Measurements from ENCODE around the gene BRF1. TPM values are rescaled to one million over a fixed set of nuclear protein-coding genes. Genes with fewer than 3 reads are reported as not detected.

BRF1 gene
- total RNA-seq, 2 experiments from 2014 or later: 32.2 to 51.8 TPM

DNA sequence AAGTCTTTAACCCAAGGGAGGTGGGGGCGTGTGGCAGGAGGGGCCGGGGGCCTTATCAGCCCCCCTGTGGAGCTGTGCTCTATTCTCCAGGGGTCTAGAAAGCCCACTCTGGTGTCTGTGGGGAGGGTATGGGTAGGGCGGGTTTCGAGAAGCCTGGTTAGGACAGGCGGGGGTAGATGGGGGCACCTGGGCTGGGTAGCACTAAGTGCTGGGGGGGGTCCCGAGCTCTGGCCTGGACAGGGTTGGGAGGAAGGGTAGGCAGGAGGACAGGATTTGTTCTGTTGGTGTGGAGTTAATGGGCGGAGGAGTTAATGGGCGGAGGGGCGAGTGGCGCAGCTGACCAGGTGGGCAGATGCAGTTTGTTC is 15.8 kb upstream of the BRF1 start:
- no peak for DNase-seq
- no peak for ATAC-seq
- no peaks in the 10 kb centered on the region for H3K9me3 Mint-ChIP-seq (ENCODE audit: low read depth)
- no peak overlapping the region for H3K27ac Mint-ChIP-seq
- no peaks in the 10 kb centered on the region for H3K36me3 Mint-ChIP-seq
- no peaks in the 10 kb centered on the region for H3K27me3 Mint-ChIP-seq
- H3K4me3 Mint-ChIP-seq: peak overlapping the region; percentile 26
- CTCF ChIA-PET: interaction anchor here (1.1 to 2.1 kb wide), 2 partner anchors 173 to 226 kb away, joined by 3 to 5 read pairs; no protein-coding TSS in a partner anchor
- peaks cover 35% of the 10 kb centered on the region for H3K4me1 Mint-ChIP-seq

DNA sequence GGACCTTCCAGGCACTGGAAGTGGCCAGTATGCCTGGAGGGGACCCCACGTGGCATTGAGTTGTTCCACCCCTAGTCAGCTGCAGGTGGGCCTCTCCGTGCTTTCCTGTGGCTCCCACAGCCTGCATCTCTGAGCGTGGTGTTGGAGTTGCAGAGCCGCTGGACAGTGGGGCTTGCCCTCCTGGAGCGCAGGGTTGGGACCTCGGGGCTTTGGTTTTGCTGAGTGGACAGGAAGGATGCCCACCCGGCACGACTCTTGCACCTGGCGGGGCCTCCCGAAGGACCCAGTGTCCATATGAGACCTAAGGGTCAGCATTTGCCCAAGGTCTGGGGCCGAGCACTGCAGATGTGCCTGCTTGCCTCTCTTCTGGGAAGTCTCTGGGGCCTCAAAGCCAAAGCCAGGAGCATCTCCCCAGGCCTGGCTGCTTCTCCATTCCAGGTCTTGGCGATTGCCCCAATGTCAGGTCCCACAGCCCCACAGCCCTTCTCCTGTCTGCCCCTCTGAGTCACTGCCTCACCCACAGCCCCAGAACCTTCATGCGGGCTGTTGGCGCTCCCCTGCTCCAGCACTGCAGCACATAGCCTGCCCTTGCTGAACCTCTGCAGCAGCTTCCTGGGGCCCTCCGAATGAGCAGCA is 15.3 kb upstream of the BRF1 start:
- peaks cover 35% of the 10 kb centered on the region for H3K4me1 Mint-ChIP-seq
- H3K36me3 Mint-ChIP-seq: no peaks in the 10 kb centered on the region
- CTCF ChIA-PET: interaction anchor here (0.7 to 1.1 kb wide), 3 partner anchors 15 to 226 kb away, joined by 3 to 4 read pairs (median 3); no protein-coding TSS in a partner anchor
- H3K9me3 Mint-ChIP-seq (ENCODE audit: low read depth): no peaks in the 10 kb centered on the region
- H3K27ac Mint-ChIP-seq: no peak overlapping the region
- ATAC-seq (no peak), DNase-seq (no peak)
- H3K27me3 Mint-ChIP-seq: no peaks in the 10 kb centered on the region
- peak overlapping the region; percentile 76 for H3K4me3 Mint-ChIP-seq

DNA sequence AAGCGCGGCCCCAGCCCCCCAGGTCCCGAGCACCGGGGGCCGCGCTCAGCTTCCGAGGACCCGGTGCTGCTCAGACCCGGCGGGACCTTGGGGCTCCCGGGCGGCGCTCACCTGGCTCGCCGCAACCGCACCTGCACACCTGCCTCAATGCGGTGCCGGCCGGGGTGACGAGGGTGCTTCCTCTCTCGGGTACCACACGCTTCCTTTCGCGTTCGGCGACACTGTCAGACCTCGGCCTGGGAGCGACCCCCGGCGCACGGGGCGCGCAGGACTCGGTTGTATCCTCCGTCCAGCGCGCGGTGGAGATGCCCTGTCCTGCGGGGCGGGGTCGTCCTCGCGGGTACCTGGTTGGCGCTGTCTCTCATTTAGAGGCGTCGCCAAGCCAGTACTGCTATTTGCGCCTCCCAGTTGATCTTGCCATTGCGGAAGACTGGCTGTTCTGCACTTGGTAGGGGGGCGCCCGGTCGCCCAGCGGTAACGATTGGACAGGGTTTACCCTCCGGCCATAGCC is 14.5 kb upstream of the BRF1 start:
- H3K4me3 Mint-ChIP-seq: peak overlapping the region; percentile 76
- no peaks in the 10 kb centered on the region for H3K9me3 Mint-ChIP-seq (ENCODE audit: low read depth)
- ATAC-seq (no peak), DNase-seq (peak; percentile 60)
- no peaks in the 10 kb centered on the region for H3K36me3 Mint-ChIP-seq
- CTCF ChIA-PET: interaction anchor here (0.7 to 2.3 kb wide), 5 partner anchors 9 to 174 kb away, joined by 3 to 13 read pairs (median 5); partner anchors contain the start of gene BRF1
- H3K27ac Mint-ChIP-seq: peak overlapping the region; percentile 52
- peaks cover 35% of the 10 kb centered on the region for H3K4me1 Mint-ChIP-seq
- H3K27me3 Mint-ChIP-seq: no peaks in the 10 kb centered on the region

DNA sequence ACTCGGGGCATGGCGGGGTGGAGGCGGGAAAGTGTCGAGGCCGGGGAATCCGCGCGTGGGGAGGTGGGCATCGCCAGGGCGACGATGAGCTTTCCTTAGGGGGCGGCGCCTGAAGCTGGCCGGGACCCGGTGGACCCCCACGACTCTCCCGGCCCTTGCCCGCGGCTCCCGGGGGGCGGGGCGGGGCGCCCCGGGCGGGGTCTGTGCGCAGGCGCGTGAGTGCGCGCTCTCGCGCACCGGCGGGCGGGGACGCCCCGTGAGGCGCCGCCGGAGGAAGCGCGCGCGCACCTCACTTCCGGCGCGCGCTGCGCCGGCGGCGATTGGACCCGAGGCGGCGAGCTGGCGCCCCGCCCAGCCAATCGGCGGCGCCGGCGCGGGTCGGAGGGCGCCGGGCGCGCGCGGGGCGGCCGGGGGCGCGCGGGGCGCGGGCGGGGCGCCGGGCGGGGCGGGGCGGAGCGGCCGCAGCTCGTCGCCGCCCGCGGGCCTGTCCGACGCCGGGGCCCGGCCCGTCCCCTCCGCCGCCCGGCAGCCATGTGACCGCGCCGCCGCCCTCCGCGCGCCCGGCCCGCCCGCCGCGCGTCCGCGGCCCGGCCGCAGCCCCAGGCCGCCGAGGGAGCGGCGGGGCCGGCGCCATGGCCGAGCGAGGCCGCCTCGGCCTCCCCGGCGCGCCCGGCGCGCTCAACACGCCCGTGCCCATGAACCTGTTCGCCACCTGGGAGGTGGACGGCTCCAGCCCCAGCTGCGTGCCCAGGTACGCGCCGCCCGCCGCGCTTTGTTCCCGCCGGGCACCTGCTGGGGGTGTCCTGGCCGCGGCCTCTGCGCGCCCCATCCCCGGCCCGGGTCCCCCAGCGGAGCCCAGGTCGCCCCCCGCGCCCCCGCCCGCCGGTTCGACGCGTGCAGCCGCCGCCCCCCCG is 13.7 kb upstream of the BRF1 start, which contains the start of gene PACS2:
PACS2 (plus strand) TSS at position 462 of the 914 bp plus-strand sequence; CDS start at position 633, 171 bp downstream.
- CTCF ChIA-PET: interaction anchor here (0.6 to 2.3 kb wide), 8 partner anchors 9 to 224 kb away, joined by 3 to 13 read pairs (median 4); partner anchors contain the start of gene BRF1
- ATAC-seq (peak; percentile 88), DNase-seq (peak; percentile 77)
- Mint-ChIP-seq H3K36me3 (no peaks in the 10 kb centered on the region), H3K4me3 (peak within 1 kb of the TSS; percentile 76), H3K9me3 (ENCODE audit: low read depth) (no peaks in the 10 kb centered on the region), H3K4me1 (peaks cover 34% of the 10 kb centered on the region), H3K27me3 (no peaks in the 10 kb centered on the region), H3K27ac (peak within 1 kb of the TSS; percentile 62)

DNA sequence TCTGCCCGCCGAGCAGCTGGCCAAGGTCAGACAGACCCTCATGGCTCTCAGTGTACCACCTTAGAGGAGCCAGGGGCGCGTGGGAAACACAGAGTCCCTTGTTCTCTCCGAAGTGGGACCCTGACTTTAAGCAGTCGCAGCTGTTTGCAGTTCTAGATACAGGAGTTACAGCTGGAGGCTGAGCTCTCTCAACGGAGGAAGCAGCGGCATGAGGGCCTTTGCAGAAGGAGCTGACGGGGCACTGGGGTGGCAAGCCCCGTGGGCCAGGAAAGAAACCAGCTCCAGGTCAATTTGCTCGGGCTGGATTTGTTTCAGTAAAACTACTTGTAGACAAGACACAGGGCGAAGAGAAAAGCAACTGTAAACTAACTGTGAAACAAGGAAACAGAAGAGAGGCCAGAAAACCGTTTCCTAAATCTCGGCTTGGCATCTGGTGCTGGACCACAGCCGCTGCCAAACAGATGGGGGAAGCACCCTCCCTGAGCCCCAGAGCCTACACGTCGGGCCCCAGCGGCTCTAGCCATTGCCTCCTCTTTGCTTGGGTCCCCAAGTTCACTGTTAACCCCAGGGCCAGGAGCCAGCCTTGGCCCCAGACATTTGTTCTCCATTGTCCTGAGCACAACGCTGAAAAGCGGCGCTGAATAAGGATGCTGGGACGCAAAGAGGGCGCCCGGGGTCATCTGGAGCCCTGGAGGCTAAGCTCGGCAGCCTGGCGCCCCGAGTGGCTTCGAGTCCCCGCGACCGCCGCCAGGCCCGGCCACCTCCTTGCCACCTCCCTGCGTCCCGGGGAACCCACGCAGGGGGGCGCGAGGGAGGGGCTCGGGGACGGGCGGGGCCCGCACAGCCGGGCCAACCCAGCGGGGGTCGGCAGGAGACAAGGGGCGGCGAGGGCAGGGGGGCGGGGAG is 12.8 kb upstream of the BRF1 start:
- ATAC-seq: peak; percentile 36
- H3K36me3 Mint-ChIP-seq: no peaks in the 10 kb centered on the region

DNA sequence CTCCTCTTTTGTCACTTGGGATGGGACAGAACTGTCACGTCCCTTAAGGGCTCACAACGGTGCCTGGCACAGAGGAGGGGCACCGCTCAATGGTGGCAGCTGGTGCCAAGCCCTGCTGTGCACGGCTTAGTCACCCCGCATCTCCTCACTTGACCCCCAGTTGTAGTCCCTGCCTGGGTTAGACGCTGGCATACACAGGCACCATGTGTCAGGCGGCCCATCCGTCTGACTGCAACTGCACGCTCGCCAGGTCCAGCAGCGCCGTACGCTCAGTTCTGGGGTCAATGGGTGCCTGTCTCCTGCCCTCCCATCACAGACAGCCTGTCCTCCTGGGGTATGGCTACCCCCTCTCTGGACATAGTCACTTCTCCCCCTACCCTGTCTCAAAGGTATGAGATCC is 12.2 kb upstream of the BRF1 start:
- H3K4me3 Mint-ChIP-seq: no peak overlapping the region
- CTCF ChIA-PET: interaction anchor here (2.1 to 2.3 kb wide), 2 partner anchors 12 to 39 kb away, joined by 9 to 13 read pairs; partner anchors contain the start of gene BRF1
- H3K27me3 Mint-ChIP-seq: no peaks in the 10 kb centered on the region
- ATAC-seq (no peak), DNase-seq (no peak)
- H3K36me3 Mint-ChIP-seq: no peaks in the 10 kb centered on the region
- peaks cover 30% of the 10 kb centered on the region for H3K4me1 Mint-ChIP-seq
- H3K9me3 Mint-ChIP-seq (ENCODE audit: low read depth): no peaks in the 10 kb centered on the region
- H3K27ac Mint-ChIP-seq: no peak overlapping the region

More for the DNA sequence above, 12.8 kb upstream of the BRF1 start:
- peak overlapping the region; percentile 62 for H3K27ac Mint-ChIP-seq
- no peaks in the 10 kb centered on the region for H3K9me3 Mint-ChIP-seq (ENCODE audit: low read depth)
- CTCF ChIA-PET: interaction anchor here (0.8 to 2.3 kb wide), 6 partner anchors 8 to 223 kb away, joined by 3 to 13 read pairs (median 4); partner anchors contain the start of gene BRF1
- H3K4me3 Mint-ChIP-seq: peak overlapping the region; percentile 55
- no peaks in the 10 kb centered on the region for H3K27me3 Mint-ChIP-seq
- peaks cover 30% of the 10 kb centered on the region for H3K4me1 Mint-ChIP-seq
- no peak for DNase-seq

DNA sequence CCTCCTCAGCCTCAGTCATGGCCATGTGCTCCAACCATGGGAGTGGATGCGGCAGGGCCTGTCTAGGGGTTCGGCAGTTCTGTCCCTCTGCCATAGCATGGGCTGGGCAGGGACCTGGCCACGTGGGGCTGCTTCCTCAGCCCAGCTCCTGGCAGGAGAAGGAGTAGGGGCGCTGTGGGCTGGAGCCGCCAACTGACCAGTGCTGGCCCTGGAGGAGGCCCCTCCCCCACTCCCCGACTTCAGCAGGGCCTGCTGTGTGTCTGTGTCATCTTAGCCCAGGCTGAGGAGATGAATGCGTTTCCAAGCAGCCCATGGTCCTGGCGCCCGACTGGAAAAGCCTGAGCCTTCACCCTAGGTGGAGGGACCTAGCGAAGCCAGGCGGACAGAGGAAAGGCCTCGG is 11.0 kb upstream of the BRF1 start:
- Mint-ChIP-seq H3K4me1 (peaks cover 20% of the 10 kb centered on the region), H3K9me3 (ENCODE audit: low read depth) (no peaks in the 10 kb centered on the region), H3K36me3 (no peaks in the 10 kb centered on the region), H3K27ac (no peak overlapping the region), H3K27me3 (no peaks in the 10 kb centered on the region), H3K4me3 (no peak overlapping the region)
- ATAC-seq (no peak), DNase-seq (no peak)
- CTCF ChIA-PET: interaction anchor here (0.9 to 1.0 kb wide), 2 partner anchors 11 to 225 kb away, joined by 3 to 4 read pairs; partner anchors contain the start of gene BRF1

DNA sequence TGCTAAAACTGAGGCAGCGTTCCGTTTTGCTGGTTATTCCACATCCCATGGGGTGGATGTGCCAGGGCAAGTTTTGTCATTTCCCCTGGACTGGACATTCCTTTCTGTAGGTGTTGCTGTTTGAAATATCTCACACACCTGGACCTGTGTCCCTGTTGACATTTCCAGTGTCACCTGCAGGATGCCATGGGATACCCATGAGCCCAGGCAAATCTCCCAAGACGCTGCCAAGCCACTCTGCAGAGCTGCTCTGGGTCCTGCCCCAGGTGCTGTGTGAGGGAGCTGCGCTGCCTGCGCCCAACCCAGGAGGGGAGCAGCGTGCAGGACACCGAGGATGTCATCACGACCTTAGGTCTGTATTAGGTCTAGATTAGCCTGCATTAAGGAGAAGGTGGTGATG is 8.6 kb upstream of the BRF1 start:
- DNase-seq: no peak
- H3K4me3 Mint-ChIP-seq: no peak overlapping the region
- no peak for ATAC-seq
- peaks cover 2% of the 10 kb centered on the region for H3K36me3 Mint-ChIP-seq
- H3K9me3 Mint-ChIP-seq (ENCODE audit: low read depth): no peaks in the 10 kb centered on the region
- H3K27me3 Mint-ChIP-seq: no peaks in the 10 kb centered on the region
- H3K27ac Mint-ChIP-seq: no peak overlapping the region
- peaks cover 17% of the 10 kb centered on the region for H3K4me1 Mint-ChIP-seq
- CTCF ChIA-PET: no interaction called here

DNA sequence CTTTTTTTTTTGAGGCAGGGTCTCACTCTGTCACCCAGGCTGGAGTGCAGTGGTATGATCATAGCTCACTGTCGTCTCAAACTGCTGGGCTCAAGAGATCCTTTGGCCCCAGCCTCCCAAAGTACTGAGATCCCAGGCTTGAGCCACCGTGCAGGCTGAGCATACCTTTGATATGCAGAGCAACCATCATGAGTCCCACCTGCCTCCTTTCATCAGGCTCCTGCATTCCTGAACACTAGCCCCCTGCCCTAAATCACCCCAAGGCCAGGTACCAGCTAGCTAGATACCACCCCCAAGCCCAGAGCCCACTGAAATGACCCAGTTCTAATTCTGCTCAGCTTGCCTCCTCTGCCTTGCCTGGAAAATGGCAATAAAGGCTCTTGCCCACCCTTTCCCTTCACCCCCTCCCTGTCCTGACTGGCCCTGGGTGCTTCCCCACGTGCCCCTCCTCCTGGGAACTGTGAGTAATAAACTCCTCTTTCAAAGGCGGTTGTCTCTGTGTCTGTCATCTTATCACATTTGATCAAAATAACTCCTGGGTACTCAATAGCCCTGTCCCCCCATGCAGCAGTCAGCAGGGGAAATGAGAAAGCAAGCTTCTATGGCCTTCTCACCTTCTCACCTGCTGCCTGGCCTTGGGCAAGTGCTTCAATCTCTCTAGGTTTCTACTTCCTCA is 6.4 kb upstream of the BRF1 start:
- ATAC-seq (no peak), DNase-seq (no peak)
- H3K27ac Mint-ChIP-seq: no peak overlapping the region
- H3K4me3 Mint-ChIP-seq: no peak overlapping the region
- no peaks in the 10 kb centered on the region for H3K9me3 Mint-ChIP-seq (ENCODE audit: low read depth)
- H3K36me3 Mint-ChIP-seq: peaks cover 2% of the 10 kb centered on the region
- H3K27me3 Mint-ChIP-seq: peaks cover 3% of the 10 kb centered on the region
- H3K4me1 Mint-ChIP-seq: peaks cover 23% of the 10 kb centered on the region
- CTCF ChIA-PET: interaction anchor here (2.7 kb wide), 1 partner anchor 14 kb away, joined by 8 read pairs; no protein-coding TSS in a partner anchor

DNA sequence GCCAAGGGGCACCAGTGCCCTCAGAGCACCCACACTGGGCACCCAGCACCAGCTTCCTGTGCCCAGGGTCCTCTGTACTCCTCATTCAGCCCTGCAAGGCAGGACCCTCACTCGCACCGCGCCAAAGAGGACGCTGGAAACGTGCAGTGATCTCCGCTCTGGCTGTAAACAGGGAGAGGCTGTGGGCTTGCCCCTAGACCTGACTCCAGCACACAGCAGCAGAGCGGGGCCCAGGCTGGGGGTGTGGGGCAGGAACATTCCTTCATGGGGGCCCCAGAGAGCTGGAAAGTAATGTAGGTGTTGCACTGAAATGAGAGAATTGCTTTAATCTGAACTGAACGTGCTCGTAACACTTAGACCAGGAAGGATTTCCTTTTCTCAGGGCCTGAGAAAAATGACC is 5.0 kb upstream of the BRF1 start:
- peaks cover 27% of the 10 kb centered on the region for H3K4me1 Mint-ChIP-seq
- CTCF ChIA-PET: interaction anchor here (0.7 to 2.7 kb wide), 4 partner anchors 9 to 175 kb away, joined by 3 to 8 read pairs (median 6); partner anchors contain the start of gene PACS2
- peaks cover 3% of the 10 kb centered on the region for H3K27me3 Mint-ChIP-seq
- no peak for ATAC-seq
- no peaks in the 10 kb centered on the region for H3K9me3 Mint-ChIP-seq (ENCODE audit: low read depth)
- H3K4me3 Mint-ChIP-seq: no peak overlapping the region
- no peak for DNase-seq
- H3K27ac Mint-ChIP-seq: no peak overlapping the region
- H3K36me3 Mint-ChIP-seq: peaks cover 2% of the 10 kb centered on the region

DNA sequence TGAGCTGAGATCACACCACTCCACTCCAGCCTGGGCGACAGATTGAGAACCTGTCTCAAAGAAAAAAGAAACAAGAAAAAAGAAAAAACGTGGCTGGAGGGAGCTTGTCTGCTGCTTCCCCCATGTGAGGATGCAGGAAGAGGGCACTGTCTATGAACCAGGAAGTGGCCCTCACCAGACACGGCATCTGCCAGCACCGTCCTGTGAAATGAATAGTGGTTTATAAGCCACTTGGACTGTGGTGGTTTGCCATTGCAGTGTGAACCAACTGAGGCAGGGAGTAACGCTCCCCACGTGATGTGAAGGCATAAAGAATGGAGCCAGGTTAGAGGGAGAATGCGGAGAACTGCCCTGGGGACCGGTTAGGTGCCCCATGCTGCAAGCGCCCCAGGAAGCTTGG is 4.5 kb upstream of the BRF1 start:
- CTCF ChIA-PET: interaction anchor here (0.7 to 2.7 kb wide), 4 partner anchors 9 to 176 kb away, joined by 3 to 8 read pairs (median 6); partner anchors contain the start of gene PACS2
- peak; percentile 56 for DNase-seq
- Mint-ChIP-seq H3K27ac (peak overlapping the region; percentile 80), H3K9me3 (ENCODE audit: low read depth) (no peaks in the 10 kb centered on the region), H3K36me3 (peaks cover 2% of the 10 kb centered on the region), H3K4me1 (peaks cover 27% of the 10 kb centered on the region), H3K27me3 (peaks cover 3% of the 10 kb centered on the region), H3K4me3 (no peak overlapping the region)
- ATAC-seq: no peak

DNA sequence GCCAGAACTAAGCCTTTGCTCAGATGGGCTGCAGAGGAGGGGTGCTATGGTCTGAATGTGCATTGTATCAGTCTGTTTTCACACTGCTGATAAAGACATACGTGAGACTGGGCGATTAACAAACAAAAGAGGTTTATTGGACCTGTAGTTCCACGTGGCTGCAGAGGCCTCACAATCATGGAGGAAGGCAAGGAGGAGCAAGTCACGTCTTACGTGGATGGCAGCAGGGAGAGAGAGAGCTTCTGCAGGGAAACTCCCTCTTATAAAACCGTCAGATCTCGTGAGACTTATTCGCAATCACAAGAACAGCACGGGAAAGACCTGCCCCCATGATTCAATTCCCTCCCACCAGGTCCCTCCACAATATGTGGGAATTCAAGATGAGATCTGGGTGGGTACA is 3.8 kb upstream of the BRF1 start:
- Mint-ChIP-seq H3K36me3 (peaks cover 4% of the 10 kb centered on the region), H3K27ac (peak overlapping the region; percentile 42), H3K4me1 (peaks cover 31% of the 10 kb centered on the region), H3K9me3 (ENCODE audit: low read depth) (no peaks in the 10 kb centered on the region), H3K27me3 (peaks cover 3% of the 10 kb centered on the region), H3K4me3 (no peak overlapping the region)
- DNase-seq: no peak
- CTCF ChIA-PET: interaction anchor here (1.4 to 2.7 kb wide), 2 partner anchors 9 to 11 kb away, joined by 6 to 8 read pairs; no protein-coding TSS in a partner anchor
- no peak for ATAC-seq

Measured in activated CD8-positive, alpha-beta memory T cell treated with anti-CD3 and anti-CD28 coated beads, Interleukin-2, amount 10 ng/mL, durations not matched to agents 7 days and 5 days (primary cell).